Activated B cell treated with CpG ODN at 0.5 μM for 24 hours (primary cell): ENCODE measurements around the gene MINDY4B. TPM values are rescaled to one million over a fixed set of nuclear protein-coding genes. Genes with fewer than 3 reads are reported as not detected.

Source experiments
- ATAC-seq: fragments of 200-7000 bp; cut with Tn5 transposase; one replicate; pipeline ENCODE4 v1.10.0; 2021; ENCODE audit warnings: low read depth, mild to moderate bottlenecking, moderate library complexity
- CTCF ChIA-PET: fragments of 350-600 bp; sonication (Branson Sonifier 250); formaldehyde crosslinking; loops from one replicate; lab custom pipeline; 2021; ENCODE audit warnings: antibody characterized with exemption; lab: Charles Lee
- POLR2A ChIA-PET: fragments of 350-600 bp; sonication (Branson Sonifier 250); formaldehyde crosslinking; loops from one replicate; lab custom pipeline; 2021; ENCODE audit warnings: antibody characterized with exemption; lab: Charles Lee
- DNase-seq: peaks from one replicate; pipeline ENCODE4 v3.0.0; 2022
- H3K27ac Mint-ChIP-seq: one replicate; pipeline ENCODE4 v1.8.0; 2020; ENCODE audit warnings: mixed read lengths
- H3K27me3 Mint-ChIP-seq: one replicate; pipeline ENCODE4 v1.8.0; 2021; ENCODE audit warnings: mixed read lengths
- H3K36me3 Mint-ChIP-seq: one replicate; pipeline ENCODE4 v1.8.0; 2021; ENCODE audit warnings: low read depth, mixed read lengths
- H3K4me1 Mint-ChIP-seq: one replicate; pipeline ENCODE4 v1.8.0; 2021; ENCODE audit warnings: mixed read lengths
- H3K4me3 Mint-ChIP-seq: one replicate; pipeline ENCODE4 v1.8.0; 2020; ENCODE audit warnings: mild to moderate bottlenecking, mixed read lengths
- H3K9me3 Mint-ChIP-seq: one replicate; pipeline ENCODE4 v1.8.0; 2020; ENCODE audit warnings: mixed read lengths
- CTCF ChIP-seq: fragments of 200-600 bp; IDR thresholded peaks from one replicate; pipeline ENCODE4 v1.8.0; 2022; ENCODE audit warnings: antibody characterized with exemption, mild to moderate bottlenecking
- intact Hi-C: fragments of 100-400 bp; cut with micrococcal nuclease; formaldehyde crosslinking; loops from one replicate; pipeline ENCODE4 v1.15.1; 2024
- total RNA-seq: library from RNA; stranded (reverse); gene quantifications from 2 replicates; pipeline ENCODE4 v1.2.3, GENCODE V29; 2022

The MINDY4B gene
- total RNA-seq, 1 donor from 2014 or later = not detected

DNA sequence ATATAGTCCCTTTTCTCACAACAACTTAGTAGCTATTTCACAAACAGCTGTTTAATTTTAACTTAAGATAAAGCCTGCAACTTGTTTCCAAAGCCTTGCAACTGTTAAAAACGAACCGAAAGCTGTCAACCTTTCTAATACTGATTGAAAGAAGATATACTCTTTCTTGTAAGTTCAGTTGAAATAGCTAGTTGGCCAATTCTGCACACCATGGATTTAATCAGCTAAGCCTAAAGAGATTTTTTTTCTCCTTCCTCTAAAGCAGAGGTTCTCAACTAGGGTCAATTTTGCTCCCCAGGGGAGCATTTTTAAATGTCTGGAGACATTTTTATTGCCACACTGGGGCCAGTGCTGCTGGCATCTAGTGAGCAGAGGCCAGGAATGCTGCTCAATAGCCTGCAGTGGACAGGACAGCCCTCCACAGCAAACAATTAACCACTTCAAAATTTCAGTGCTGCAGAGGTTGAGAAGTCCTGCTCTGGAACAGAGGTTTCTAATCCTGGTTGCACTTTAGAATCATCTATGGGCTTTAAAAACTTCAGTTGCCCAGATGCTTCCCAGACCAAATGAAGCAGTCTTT is 26.2 kb downstream of the MINDY4B start:
- ChIA-PET POLR2A (no interaction called here), CTCF (no interaction called here)
- Mint-ChIP-seq H3K27ac (no peak overlapping the region), H3K9me3 (no peaks in the 10 kb centered on the region), H3K4me3 (no peak overlapping the region), H3K27me3 (peaks cover 3% of the 10 kb centered on the region), H3K4me1 (no peaks in the 10 kb centered on the region), H3K36me3 (no peaks in the 10 kb centered on the region)
- intact Hi-C loops = no loop called here
- DNase-seq (no peak), ATAC-seq (no peak)
- TF ChIP-seq CTCF = no peak

DNA sequence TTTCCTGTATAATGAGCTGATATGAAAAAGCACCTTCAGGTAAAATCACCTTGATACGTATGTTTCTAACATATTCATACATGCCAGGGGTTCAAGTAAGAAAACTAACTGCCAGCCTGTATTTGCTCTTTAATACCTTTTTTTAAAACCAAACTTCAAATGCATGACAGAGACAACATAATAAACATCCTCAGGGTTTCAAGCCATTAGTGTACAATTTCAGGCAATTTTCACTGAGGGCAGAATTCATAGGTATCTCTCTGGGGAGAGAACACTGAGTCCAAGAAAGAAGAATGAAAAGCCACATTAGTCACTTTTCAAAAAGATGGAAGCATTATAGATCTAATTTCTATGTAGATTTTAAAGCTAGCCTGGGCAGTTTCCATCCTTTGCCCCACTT is 26.9 kb downstream of the MINDY4B start:
- DNase-seq (no peak), ATAC-seq (no peak)
- no peak for TF ChIP-seq CTCF
- POLR2A ChIA-PET = no interaction called here
- Mint-ChIP-seq H3K4me1 (no peaks in the 10 kb centered on the region), H3K27ac (no peak overlapping the region), H3K4me3 (no peak overlapping the region), H3K27me3 (peaks cover 3% of the 10 kb centered on the region), H3K9me3 (no peaks in the 10 kb centered on the region), H3K36me3 (no peaks in the 10 kb centered on the region)
- CTCF ChIA-PET = no interaction called here
- intact Hi-C loops = no loop called here

GRCh38 chr3:150877303-150877702 is 27.9 kb downstream of the MINDY4B start:
- Mint-ChIP-seq H3K4me3 (no peak overlapping the region), H3K27me3 (peaks cover 3% of the 10 kb centered on the region), H3K27ac (no peak overlapping the region), H3K4me1 (no peaks in the 10 kb centered on the region), H3K36me3 (no peaks in the 10 kb centered on the region), H3K9me3 (no peaks in the 10 kb centered on the region)
- DNase-seq = no peak
- intact Hi-C loops = no loop called here
- ChIA-PET CTCF (no interaction called here), POLR2A (no interaction called here)
- no peak for ATAC-seq
- no peak for TF ChIP-seq CTCF

GRCh38 chr3:150876611-150877265 is 28.5 kb downstream of the MINDY4B start:
- DNase-seq (no peak), ATAC-seq (no peak)
- intact Hi-C loops = no loop called here
- ChIA-PET POLR2A (no interaction called here), CTCF (no interaction called here)
- H3K4me3 Mint-ChIP-seq = no peak overlapping the region
- peaks cover 2% of the 10 kb centered on the region for H3K27me3 Mint-ChIP-seq
- no peaks in the 10 kb centered on the region for H3K36me3 Mint-ChIP-seq
- H3K9me3 Mint-ChIP-seq = no peaks in the 10 kb centered on the region
- no peaks in the 10 kb centered on the region for H3K4me1 Mint-ChIP-seq
- TF ChIP-seq CTCF = no peak
- H3K27ac Mint-ChIP-seq = no peak overlapping the region

GRCh38 chr3:150875548-150875947 is 29.7 kb downstream of the MINDY4B start:
- H3K36me3 Mint-ChIP-seq = no peaks in the 10 kb centered on the region
- CTCF ChIA-PET = interaction anchor here (1.9 kb wide), 1 partner anchor 11 kb away, joined by 8 read pairs; no protein-coding TSS in a partner anchor
- H3K4me1 Mint-ChIP-seq = no peaks in the 10 kb centered on the region
- intact Hi-C loops = no loop called here
- H3K9me3 Mint-ChIP-seq = no peaks in the 10 kb centered on the region
- no peaks in the 10 kb centered on the region for H3K27me3 Mint-ChIP-seq
- no peak for TF ChIP-seq CTCF
- DNase-seq = no peak
- H3K27ac Mint-ChIP-seq = no peak overlapping the region
- POLR2A ChIA-PET = no interaction called here
- H3K4me3 Mint-ChIP-seq = no peak overlapping the region
- ATAC-seq = no peak
